OCI-LY3 (cell line): ENCODE results near the gene NPHS1.

Experiments
- CTCF ChIP-seq: fragments of 200-600, 300-600 bp; sonication (generic); IDR thresholded peaks from 2 replicates; pipeline ENCODE4 v1.5.1; 2014; ENCODE audit warnings: antibody characterized with exemption, low read length, low read depth
- EZH2phosphoT487 ChIP-seq: fragments of 200-600 bp; shearing (Covaris generic); IDR thresholded peaks from 2 replicates; pipeline ENCODE4 v1.6.1; 2018; ENCODE audit warnings: antibody characterized with exemption, mixed run types, low read depth

- TF ChIP-seq CTCF (no peak), EZH2phosphoT487 (no peak)
These were observed 73.3 kb downstream of the NPHS1 start for GRCh38 chr19:35779033-35779432.
